ENCODE measurements around the gene B3GLCT. TPM values are rescaled to one million over a fixed set of nuclear protein-coding genes. Genes with fewer than 3 reads are reported as not detected.

Gene B3GLCT
- total and polyA plus RNA-seq, 10 donors, result 2.0 to 9.2 (median 5.5) TPM

DNA sequence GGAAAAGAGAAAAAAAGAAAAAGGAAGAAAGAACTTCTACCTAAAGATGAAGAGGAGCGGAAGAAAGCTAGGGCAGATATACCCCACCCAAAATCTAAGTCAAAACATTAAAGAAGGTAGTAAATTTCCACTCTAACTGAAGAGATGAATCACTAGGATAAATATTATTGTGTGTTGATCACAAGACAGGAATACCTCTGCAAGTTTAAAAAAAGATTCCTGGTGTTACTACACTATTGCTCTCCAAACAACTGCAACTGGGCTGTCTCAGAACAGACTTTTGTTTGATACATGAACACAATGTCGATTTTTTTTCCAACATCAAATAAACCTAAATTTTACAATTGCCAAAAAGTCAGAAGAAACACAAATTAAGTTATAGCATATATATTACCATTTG lies 44.8 kb upstream of the B3GLCT start:
- no peaks in the 10 kb centered on the region for H3K9me3 ChIP-seq
- peaks cover 3 to 85% (median 61%) of the 10 kb centered on the region in 6 donors for H3K36me3 ChIP-seq
- peaks cover 7 to 17% (median 14%) of the 10 kb centered on the region in 6 donors for H3K4me1 ChIP-seq
- DNase-seq, result no peak
- no peak overlapping the region for H3K27ac ChIP-seq
- intact Hi-C loops (cut with DNase I; ENCODE audit: low total_unique reads), result no loop called here
- WGBS, 5 donors, result 95 to 99% (median 98%) methylated on average over 2 of the region's 2 CpGs
- no peak overlapping the region for H3K4me3 ChIP-seq
- TF ChIP-seq POLR2A (IDR thresholded peaks at IDR 0.05) (no peak), POLR2AphosphoS5 (IDR thresholded peaks at IDR 0.05) (no peak)
- H3K27me3 ChIP-seq (replicated peaks in 1 of 7), result no peaks in the 10 kb centered on the region

GRCh38 chr13:31159306-31159705 lies 40.5 kb upstream of the B3GLCT start:
- H3K27me3 ChIP-seq (replicated peaks in 1 of 7), result no peaks in the 10 kb centered on the region
- H3K27ac ChIP-seq, result no peak overlapping the region
- H3K36me3 ChIP-seq, result peaks cover 0 to 41% (median 19%) of the 10 kb centered on the region in 6 donors
- H3K4me3 ChIP-seq, result peak overlapping the region in 2 of 8 donors; percentile 95 to 97
- 67 to 86% (median 78%) methylated on average over 4 of the region's 4 CpGs for WGBS, 5 donors
- TF ChIP-seq, protein P1, sequence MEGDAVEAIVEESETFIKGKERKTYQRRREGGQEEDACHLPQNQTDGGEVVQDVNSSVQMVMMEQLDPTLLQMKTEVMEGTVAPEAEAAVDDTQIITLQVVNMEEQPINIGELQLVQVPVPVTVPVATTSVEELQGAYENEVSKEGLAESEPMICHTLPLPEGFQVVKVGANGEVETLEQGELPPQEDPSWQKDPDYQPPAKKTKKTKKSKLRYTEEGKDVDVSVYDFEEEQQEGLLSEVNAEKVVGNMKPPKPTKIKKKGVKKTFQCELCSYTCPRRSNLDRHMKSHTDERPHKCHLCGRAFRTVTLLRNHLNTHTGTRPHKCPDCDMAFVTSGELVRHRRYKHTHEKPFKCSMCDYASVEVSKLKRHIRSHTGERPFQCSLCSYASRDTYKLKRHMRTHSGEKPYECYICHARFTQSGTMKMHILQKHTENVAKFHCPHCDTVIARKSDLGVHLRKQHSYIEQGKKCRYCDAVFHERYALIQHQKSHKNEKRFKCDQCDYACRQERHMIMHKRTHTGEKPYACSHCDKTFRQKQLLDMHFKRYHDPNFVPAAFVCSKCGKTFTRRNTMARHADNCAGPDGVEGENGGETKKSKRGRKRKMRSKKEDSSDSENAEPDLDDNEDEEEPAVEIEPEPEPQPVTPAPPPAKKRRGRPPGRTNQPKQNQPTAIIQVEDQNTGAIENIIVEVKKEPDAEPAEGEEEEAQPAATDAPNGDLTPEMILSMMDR (IDR thresholded peaks at IDR 0.05 in 8 of 11, conservative IDR thresholded peaks at IDR 0.05 in 3 of 11), result no peak
- TF ChIP-seq POLR2A (IDR thresholded peaks at IDR 0.05) (no peak), POLR2AphosphoS5 (IDR thresholded peaks at IDR 0.05) (no peak)
- H3K9me3 ChIP-seq, result no peaks in the 10 kb centered on the region
- no peak for DNase-seq
- peaks cover 14 to 45% (median 28%) of the 10 kb centered on the region in 6 donors for H3K4me1 ChIP-seq
- intact Hi-C loops (cut with DNase I; ENCODE audit: low total_unique reads), result no loop called here

GRCh38 chr13:31160857-31161556 lies 38.8 kb upstream of the B3GLCT start:
- DNase-seq, result peak; percentile 89
- 0 to 1% (median 1%) methylated on average over 42 to 51 of the region's 51 CpGs for WGBS, 5 donors

DNA sequence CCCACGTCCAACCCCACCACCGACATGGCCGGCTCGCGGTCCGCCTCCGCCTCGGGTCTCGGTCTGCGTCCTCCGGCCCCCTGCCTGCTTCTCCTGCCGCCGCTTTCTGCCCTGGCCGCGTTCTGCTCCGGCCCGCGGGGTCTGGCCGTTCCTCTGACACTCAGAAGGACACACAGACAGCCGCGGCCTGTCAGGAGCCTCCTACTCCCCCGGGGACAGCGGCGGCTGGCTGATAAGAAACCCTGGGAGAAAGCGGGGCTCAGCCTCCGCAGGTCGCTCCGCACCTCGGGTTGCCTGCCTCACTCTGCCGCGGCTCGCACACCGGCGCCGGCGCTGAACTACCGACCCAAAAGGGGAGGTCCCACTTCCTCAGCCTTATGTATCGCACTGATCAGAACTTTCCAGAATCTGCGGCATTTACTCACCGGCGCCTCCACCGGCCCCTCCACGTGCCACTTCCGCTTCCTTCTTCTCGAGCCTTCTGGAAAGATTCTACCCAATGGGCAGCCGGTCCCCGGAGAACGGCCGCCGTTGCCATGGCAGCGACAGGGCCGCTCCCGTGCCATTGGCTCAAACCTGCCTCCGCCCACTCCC lies 38.1 kb upstream of the B3GLCT start, which contains the start of gene HSPH1:
HSPH1 (minus strand) TSS at position 348 of the 594 bp plus-strand sequence; CDS start at position 26, 322 bp downstream.
- intact Hi-C loops (cut with DNase I; ENCODE audit: low total_unique reads), result no loop called here
- DNase-seq, result peak; percentile 99
- H3K27me3 ChIP-seq (replicated peaks in 1 of 7), result no peaks in the 10 kb centered on the region
- H3K4me1 ChIP-seq, result peaks cover 14 to 45% (median 28%) of the 10 kb centered on the region in 6 donors
- TF ChIP-seq POLR2AphosphoS5 (IDR thresholded peaks at IDR 0.05), result peak; percentile 90 to 96 (median 90)
- TF ChIP-seq, protein P1 (IDR thresholded peaks at IDR 0.05 in 8 of 11, conservative IDR thresholded peaks at IDR 0.05 in 3 of 11), result peak in 4 of 11 experiments; percentile 22 to 52 (median 28)
- peak in 2 of 3 donors; percentile 35 to 89 for TF ChIP-seq POLR2A (IDR thresholded peaks at IDR 0.05)
- H3K4me3 ChIP-seq, result peak within 1 kb of the TSS; percentile 80 to 99 (median 96)
- H3K36me3 ChIP-seq, result peaks cover 0 to 18% (median 5%) of the 10 kb centered on the region in 6 donors
- WGBS, 5 donors, result 0 to 1% (median 0%) methylated on average over 50 to 54 of the region's 54 CpGs
- H3K9me3 ChIP-seq, result no peaks in the 10 kb centered on the region
- peak within 1 kb of the TSS; percentile 67 to 100 (median 90) for H3K27ac ChIP-seq

More at GRCh38 chr13:31160857-31161556, 38.8 kb upstream of the B3GLCT start:
- H3K36me3 ChIP-seq, result peaks cover 0 to 24% (median 8%) of the 10 kb centered on the region in 6 donors
- no peaks in the 10 kb centered on the region for H3K27me3 ChIP-seq (replicated peaks in 1 of 7)
- H3K4me3 ChIP-seq, result peak overlapping the region; percentile 80 to 99 (median 96)
- peak overlapping the region; percentile 67 to 100 (median 90) for H3K27ac ChIP-seq
- H3K4me1 ChIP-seq, result peaks cover 14 to 45% (median 28%) of the 10 kb centered on the region in 6 donors
- intact Hi-C loops (cut with DNase I; ENCODE audit: low total_unique reads), result no loop called here
- H3K9me3 ChIP-seq, result no peaks in the 10 kb centered on the region
- TF ChIP-seq, protein P1 (IDR thresholded peaks at IDR 0.05 in 8 of 11, conservative IDR thresholded peaks at IDR 0.05 in 3 of 11), result no peak
- TF ChIP-seq POLR2AphosphoS5 (IDR thresholded peaks at IDR 0.05) (peak; percentile 41 to 68 (median 52)), POLR2A (IDR thresholded peaks at IDR 0.05) (no peak)

Measured in spleen (tissue), 11 donors.